Pulmonary artery endothelial cell (primary cell): ENCODE results near the gene PDHX. TPM values are rescaled to one million over a fixed set of nuclear protein-coding genes. Genes with fewer than 3 reads are reported as not detected.

ENCODE experiments used
- DNase-seq: peaks from one replicate; pipeline ENCODE4 v3.0.0-alpha.2; 2011; ENCODE audit warnings: low read depth, low spot score
- total RNA-seq: library from RNA; depleted of rRNA; stranded (reverse); fragments of >200 nt; gene quantifications from 2 replicates; pipeline ENCODE4 v1.2.3, GENCODE V29; 2014

Gene PDHX
- total RNA-seq, 1 donor from 2014 or later: 22.9 TPM

- DNase-seq: no peak
Measured at GRCh38 chr11:35043936-35044335, 127.5 kb downstream of the PDHX start.

GRCh38 chr11:35045236-35045820 lies 128.9 kb downstream of the PDHX start:
- DNase-seq: no peak

Other genes starting within 250 kb of the PDHX start
- 23.3 and 23.9 TPM in 2 replicates for gene APIP, start 239 bp upstream of the PDHX start, total RNA-seq
- gene CD44, start 222.6 kb downstream of the PDHX start, total RNA-seq: 22.8 and 67.5 TPM in 2 replicates